ENCODE results near the gene SPIRE1. TPM values are rescaled to one million over a fixed set of nuclear protein-coding genes. Genes with fewer than 3 reads are reported as not detected.
"Not testable (repeated sequence)": the region's sequence is repeated elsewhere in the genome, so short reads cannot be mapped to it uniquely, and the experiment has no call there.

SPIRE1 gene
- polyA plus RNA-seq, 4 donors = 1.6 to 4.0 (median 2.1) TPM

DNA sequence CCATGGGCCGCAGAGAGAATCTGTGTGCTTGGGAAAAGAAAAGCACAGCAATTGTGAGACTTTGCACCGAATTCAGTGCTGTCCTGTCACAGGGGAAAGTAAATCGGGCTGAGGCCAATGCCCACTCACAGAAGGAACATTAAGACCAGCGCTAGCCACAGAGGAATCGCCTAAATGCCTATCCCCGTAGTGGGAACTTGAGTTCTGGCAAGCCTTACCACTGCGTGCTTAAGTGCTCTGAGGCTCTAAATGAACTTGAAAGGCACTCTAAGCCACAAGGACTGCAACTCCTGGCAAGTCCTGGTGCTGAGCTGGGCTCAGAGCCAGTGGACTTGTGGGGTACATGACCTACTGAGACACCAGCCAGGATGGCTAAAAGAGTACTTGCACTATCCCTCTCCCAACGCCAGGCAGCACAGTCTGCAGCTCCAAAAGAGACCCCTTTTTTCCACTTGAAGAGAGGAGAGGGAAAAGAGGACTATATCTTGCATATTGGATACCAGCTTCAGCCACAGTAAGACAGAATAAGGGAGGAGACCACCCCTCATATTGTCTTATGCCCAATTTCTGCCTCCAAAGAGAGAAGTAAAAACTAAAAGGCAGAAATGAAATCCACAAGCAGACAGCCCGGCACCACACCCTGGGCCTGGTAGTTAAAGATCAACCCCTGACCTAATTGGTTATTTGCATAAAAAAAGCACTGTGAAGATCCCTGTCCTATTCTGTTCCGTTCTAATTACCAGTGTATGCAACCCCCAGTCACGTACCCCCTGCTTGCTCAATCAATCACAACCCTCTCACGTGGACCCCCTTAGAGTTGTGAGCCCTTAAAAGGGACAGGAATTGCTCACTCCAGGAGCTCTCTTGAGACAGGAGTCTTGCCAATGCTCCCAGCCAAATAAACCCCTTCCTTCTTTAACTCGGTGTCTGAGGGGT, 105.7 kb downstream of the SPIRE1 start:
- not testable (repeated sequence) for H3K4me1 ChIP-seq (ENCODE audit: control insufficient read depth in 3 of 3, insufficient read depth in 2 of 3, low read depth in 1 of 3, low read length in 2 of 3); FAIRE-seq; H3K4me3 ChIP-seq (ENCODE audit: low read depth in 1 of 3, low read length in 3 of 3); H3K27ac ChIP-seq (ENCODE audit: low read depth in 1 of 3, low read length in 2 of 3); DNase-seq; H3K36me3 ChIP-seq (ENCODE audit: control insufficient read depth in 3 of 3, insufficient read depth in 2 of 3, low read depth in 1 of 3, low read length in 3 of 3); H3K27me3 ChIP-seq (ENCODE audit: control insufficient read depth in 3 of 3, insufficient read depth in 3 of 3, low read length in 3 of 3)
- WGBS, 3 donors = 69 to 80% (median 70%) methylated on average over 13 of the region's 13 CpGs
- H3K9me3 ChIP-seq (ENCODE audit: control insufficient read depth in 2 of 2, insufficient read depth in 1 of 2, low read depth in 1 of 2, low read length in 1 of 2) = peaks cover 0 to 15% of the 10 kb centered on the region in 2 donors

DNA sequence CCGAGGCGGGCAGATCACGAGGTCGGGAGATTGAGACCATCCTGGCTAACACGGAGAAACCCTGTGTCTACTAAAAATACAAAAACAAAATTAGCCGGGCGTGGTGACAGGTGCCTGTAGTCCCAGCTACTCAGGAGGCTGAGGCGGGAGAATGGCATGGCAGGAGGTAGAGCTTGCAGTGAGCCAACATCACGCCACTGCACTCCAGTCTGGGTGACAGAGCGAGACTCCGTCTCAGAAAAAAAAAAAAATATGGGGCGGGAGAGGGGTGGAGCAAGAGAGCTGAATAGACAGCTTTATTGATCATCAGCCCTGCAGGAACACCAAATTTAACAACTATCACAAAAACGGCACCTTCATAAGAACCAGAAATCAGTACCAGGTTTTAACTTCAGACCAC, 106.4 kb downstream of the SPIRE1 start:
- WGBS, 3 donors = 87 to 94% (median 92%) methylated on average over 13 of the region's 13 CpGs
- not testable (repeated sequence) for FAIRE-seq; DNase-seq; H3K27me3 ChIP-seq (ENCODE audit: control insufficient read depth in 3 of 3, insufficient read depth in 3 of 3, low read length in 3 of 3); H3K27ac ChIP-seq (ENCODE audit: low read depth in 1 of 3, low read length in 2 of 3); H3K36me3 ChIP-seq (ENCODE audit: control insufficient read depth in 3 of 3, insufficient read depth in 2 of 3, low read depth in 1 of 3, low read length in 3 of 3); H3K4me3 ChIP-seq (ENCODE audit: low read depth in 1 of 3, low read length in 3 of 3); H3K4me1 ChIP-seq (ENCODE audit: control insufficient read depth in 3 of 3, insufficient read depth in 2 of 3, low read depth in 1 of 3, low read length in 2 of 3)
- H3K9me3 ChIP-seq (ENCODE audit: control insufficient read depth in 2 of 2, insufficient read depth in 1 of 2, low read depth in 1 of 2, low read length in 1 of 2) = peaks cover 0 to 11% of the 10 kb centered on the region in 2 donors

DNA sequence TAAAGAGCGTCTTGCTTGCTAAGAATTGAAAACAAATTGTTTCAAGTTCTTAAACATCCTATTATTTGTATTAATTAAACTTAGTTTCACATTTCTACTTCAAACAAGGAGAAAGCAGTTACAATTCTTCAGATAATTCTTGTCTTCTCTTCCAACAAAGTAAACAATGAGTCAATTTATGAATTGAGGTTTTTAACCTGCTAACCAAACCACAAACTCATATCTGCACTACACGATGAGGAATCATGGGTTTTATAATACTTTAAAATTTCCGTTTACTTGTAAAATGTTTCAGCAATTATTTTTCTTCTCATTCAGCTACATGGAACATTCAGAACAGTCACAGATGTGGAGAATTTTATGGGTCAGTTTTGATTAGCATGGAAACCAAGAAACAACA, 114.2 kb downstream of the SPIRE1 start:
- no peak for FAIRE-seq
- 51 to 58% (median 57%) methylated on average over 3 of the region's 3 CpGs for WGBS, 3 donors
- Histone ChIP-seq H3K27me3 (ENCODE audit: control insufficient read depth in 3 of 3, insufficient read depth in 3 of 3, low read length in 3 of 3) (no peaks in the 10 kb centered on the region), H3K9me3 (ENCODE audit: control insufficient read depth in 2 of 2, insufficient read depth in 1 of 2, low read depth in 1 of 2, low read length in 1 of 2) (peaks cover 0 to 8% of the 10 kb centered on the region in 2 donors), H3K4me1 (ENCODE audit: control insufficient read depth in 3 of 3, insufficient read depth in 2 of 3, low read depth in 1 of 3, low read length in 2 of 3) (no peaks in the 10 kb centered on the region), H3K36me3 (ENCODE audit: control insufficient read depth in 3 of 3, insufficient read depth in 2 of 3, low read depth in 1 of 3, low read length in 3 of 3) (no peaks in the 10 kb centered on the region), H3K4me3 (ENCODE audit: low read depth in 1 of 3, low read length in 3 of 3) (no peak overlapping the region), H3K27ac (ENCODE audit: low read depth in 1 of 3, low read length in 2 of 3) (no peak overlapping the region)
- no peak for DNase-seq

DNA sequence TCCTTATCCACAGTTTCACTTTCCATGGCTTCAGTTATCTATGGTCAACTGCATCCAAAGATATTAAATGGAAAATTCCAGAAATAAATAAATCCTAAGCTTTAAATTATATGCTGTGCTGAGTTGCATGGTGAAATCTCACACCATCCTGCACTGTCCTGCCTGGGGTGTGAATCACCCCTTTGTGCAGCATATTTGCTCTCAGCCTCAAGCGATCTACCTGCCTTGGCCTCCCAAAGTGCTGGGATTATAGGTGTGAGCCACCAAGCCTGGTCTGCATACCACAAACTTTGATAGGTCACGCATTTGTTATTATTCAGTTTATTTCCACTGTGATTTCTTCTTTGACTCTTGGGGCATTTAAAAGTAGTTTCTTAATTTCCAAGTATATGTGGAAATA, 117.2 kb downstream of the SPIRE1 start:
- Histone ChIP-seq H3K27me3 (ENCODE audit: control insufficient read depth in 3 of 3, insufficient read depth in 3 of 3, low read length in 3 of 3) (no peaks in the 10 kb centered on the region), H3K4me1 (ENCODE audit: control insufficient read depth in 3 of 3, insufficient read depth in 2 of 3, low read depth in 1 of 3, low read length in 2 of 3) (no peaks in the 10 kb centered on the region), H3K27ac (ENCODE audit: low read depth in 1 of 3, low read length in 2 of 3) (no peak overlapping the region), H3K9me3 (ENCODE audit: control insufficient read depth in 2 of 2, insufficient read depth in 1 of 2, low read depth in 1 of 2, low read length in 1 of 2) (peaks cover 0 to 8% of the 10 kb centered on the region in 2 donors), H3K4me3 (ENCODE audit: low read depth in 1 of 3, low read length in 3 of 3) (no peak overlapping the region), H3K36me3 (ENCODE audit: control insufficient read depth in 3 of 3, insufficient read depth in 2 of 3, low read depth in 1 of 3, low read length in 3 of 3) (no peaks in the 10 kb centered on the region)
- DNase-seq (no peak), FAIRE-seq (no peak)
- WGBS, 3 donors = 91 to 96% (median 93%) methylated on average over 2 of the region's 2 CpGs

DNA sequence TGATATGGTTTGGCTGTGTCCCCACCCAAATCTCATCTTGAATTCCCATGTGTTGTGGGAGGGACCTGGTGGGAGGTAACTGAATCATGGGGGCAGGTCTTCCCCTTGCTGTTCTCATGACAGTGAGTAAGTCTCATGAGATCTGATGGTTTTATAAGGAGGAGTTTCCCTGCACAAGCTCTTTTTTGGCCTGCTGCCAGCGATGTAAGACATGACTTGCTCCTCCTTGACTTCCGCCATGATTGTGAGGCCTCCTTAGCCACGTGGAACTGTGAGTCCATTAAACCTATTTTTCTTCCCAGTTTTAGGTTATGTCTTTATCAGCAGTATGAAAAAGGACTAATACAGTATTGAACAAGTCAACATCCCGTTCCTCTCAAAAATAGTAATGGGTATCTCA, 118.7 kb downstream of the SPIRE1 start:
- not testable (repeated sequence) for FAIRE-seq; H3K9me3 ChIP-seq (ENCODE audit: control insufficient read depth in 2 of 2, insufficient read depth in 1 of 2, low read depth in 1 of 2, low read length in 1 of 2); H3K27me3 ChIP-seq (ENCODE audit: control insufficient read depth in 3 of 3, insufficient read depth in 3 of 3, low read length in 3 of 3); H3K4me1 ChIP-seq (ENCODE audit: control insufficient read depth in 3 of 3, insufficient read depth in 2 of 3, low read depth in 1 of 3, low read length in 2 of 3); H3K4me3 ChIP-seq (ENCODE audit: low read depth in 1 of 3, low read length in 3 of 3); H3K27ac ChIP-seq (ENCODE audit: low read depth in 1 of 3, low read length in 2 of 3); DNase-seq; H3K36me3 ChIP-seq (ENCODE audit: control insufficient read depth in 3 of 3, insufficient read depth in 2 of 3, low read depth in 1 of 3, low read length in 3 of 3)
- 84 to 88% (median 85%) methylated on average over 4 of the region's 4 CpGs for WGBS, 3 donors

DNA sequence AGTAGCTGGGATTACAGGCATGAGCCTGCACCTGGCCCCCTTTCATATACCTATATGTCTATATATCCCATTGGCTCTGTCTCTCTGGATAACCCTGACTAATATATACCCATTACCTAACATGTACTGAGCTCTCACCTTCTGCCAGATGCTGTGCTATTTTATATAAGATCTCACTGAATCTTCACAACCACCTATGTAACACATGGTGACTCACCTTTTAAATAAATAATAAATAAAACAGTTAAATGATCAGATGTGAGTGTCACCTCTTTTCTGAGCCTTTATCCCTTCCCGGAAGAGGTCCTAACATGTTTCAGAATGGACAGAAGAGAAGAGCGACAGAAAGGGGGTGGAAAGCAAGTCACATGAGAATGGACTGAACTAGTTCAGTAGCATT, 123.1 kb downstream of the SPIRE1 start:
- Histone ChIP-seq H3K9me3 (ENCODE audit: control insufficient read depth in 2 of 2, insufficient read depth in 1 of 2, low read depth in 1 of 2, low read length in 1 of 2) (no peaks in the 10 kb centered on the region), H3K27me3 (ENCODE audit: control insufficient read depth in 3 of 3, insufficient read depth in 3 of 3, low read length in 3 of 3) (no peaks in the 10 kb centered on the region), H3K36me3 (ENCODE audit: control insufficient read depth in 3 of 3, insufficient read depth in 2 of 3, low read depth in 1 of 3, low read length in 3 of 3) (no peaks in the 10 kb centered on the region), H3K4me1 (ENCODE audit: control insufficient read depth in 3 of 3, insufficient read depth in 2 of 3, low read depth in 1 of 3, low read length in 2 of 3) (no peaks in the 10 kb centered on the region), H3K27ac (ENCODE audit: low read depth in 1 of 3, low read length in 2 of 3) (no peak overlapping the region), H3K4me3 (ENCODE audit: low read depth in 1 of 3, low read length in 3 of 3) (no peak overlapping the region)
- no peak for FAIRE-seq
- WGBS, 3 donors = 93 to 98% (median 94%) methylated on average over 2 of the region's 2 CpGs
- no peak for DNase-seq

DNA sequence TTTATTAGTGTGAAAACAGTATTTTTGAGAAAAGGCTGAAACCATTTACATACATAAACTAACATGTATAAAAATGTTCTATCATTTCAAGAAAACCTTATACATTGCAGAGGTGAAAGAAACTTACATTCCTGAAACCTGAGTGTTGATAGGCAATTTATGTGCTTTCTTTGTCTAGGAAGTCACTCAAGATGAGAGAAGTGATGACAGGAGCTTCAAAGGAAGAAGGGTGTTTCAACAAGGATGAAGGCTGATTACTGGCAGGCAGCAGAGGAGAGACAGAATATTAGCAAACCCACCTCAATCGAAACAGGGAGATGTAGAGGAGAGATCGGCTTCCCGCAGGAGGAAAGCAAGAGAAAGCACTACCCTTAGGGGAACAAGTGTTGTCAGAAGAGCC, 125.2 kb downstream of the SPIRE1 start:
- Histone ChIP-seq H3K27ac (ENCODE audit: low read depth in 1 of 3, low read length in 2 of 3) (no peak overlapping the region), H3K9me3 (ENCODE audit: control insufficient read depth in 2 of 2, insufficient read depth in 1 of 2, low read depth in 1 of 2, low read length in 1 of 2) (no peaks in the 10 kb centered on the region), H3K36me3 (ENCODE audit: control insufficient read depth in 3 of 3, insufficient read depth in 2 of 3, low read depth in 1 of 3, low read length in 3 of 3) (no peaks in the 10 kb centered on the region), H3K27me3 (ENCODE audit: control insufficient read depth in 3 of 3, insufficient read depth in 3 of 3, low read length in 3 of 3) (no peaks in the 10 kb centered on the region), H3K4me1 (ENCODE audit: control insufficient read depth in 3 of 3, insufficient read depth in 2 of 3, low read depth in 1 of 3, low read length in 2 of 3) (no peaks in the 10 kb centered on the region), H3K4me3 (ENCODE audit: low read depth in 1 of 3, low read length in 3 of 3) (no peak overlapping the region)
- 87 to 91% (median 89%) methylated on average over 3 of the region's 3 CpGs for WGBS, 3 donors
- DNase-seq (no peak), FAIRE-seq (no peak)

DNA sequence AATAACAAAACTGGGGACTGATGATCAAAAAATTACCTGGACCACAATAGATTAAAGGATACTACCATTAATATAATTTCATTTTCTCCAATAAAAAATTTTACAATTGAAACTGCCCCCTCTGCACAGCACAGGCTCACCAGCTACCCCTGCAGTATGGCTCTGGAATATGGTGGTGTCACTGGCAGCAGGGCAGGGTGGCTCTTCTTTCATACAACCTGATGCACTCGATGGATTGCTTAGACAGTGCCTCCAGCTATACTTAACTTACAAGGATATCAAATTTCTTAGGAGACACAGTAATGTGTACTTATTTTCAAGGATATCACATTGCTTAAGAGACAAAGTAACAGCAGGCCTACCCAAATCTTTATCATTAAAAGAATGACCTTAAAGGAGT, 126.2 kb downstream of the SPIRE1 start:
- H3K4me3 ChIP-seq (ENCODE audit: low read depth in 1 of 3, low read length in 3 of 3) = no peak overlapping the region
- H3K36me3 ChIP-seq (ENCODE audit: control insufficient read depth in 3 of 3, insufficient read depth in 2 of 3, low read depth in 1 of 3, low read length in 3 of 3) = no peaks in the 10 kb centered on the region
- H3K27ac ChIP-seq (ENCODE audit: low read depth in 1 of 3, low read length in 2 of 3) = no peak overlapping the region
- 41 to 58% (median 52%) methylated on average over 1 of the region's 1 CpG for WGBS, 3 donors
- H3K4me1 ChIP-seq (ENCODE audit: control insufficient read depth in 3 of 3, insufficient read depth in 2 of 3, low read depth in 1 of 3, low read length in 2 of 3) = no peaks in the 10 kb centered on the region
- H3K27me3 ChIP-seq (ENCODE audit: control insufficient read depth in 3 of 3, insufficient read depth in 3 of 3, low read length in 3 of 3) = no peaks in the 10 kb centered on the region
- FAIRE-seq (no peak), DNase-seq (no peak)
- H3K9me3 ChIP-seq (ENCODE audit: control insufficient read depth in 2 of 2, insufficient read depth in 1 of 2, low read depth in 1 of 2, low read length in 1 of 2) = no peaks in the 10 kb centered on the region

Measured in small intestine (tissue), 7 donors.